ENCODE measurements around the gene TOMT. TPM values are rescaled to one million over a fixed set of nuclear protein-coding genes. Genes with fewer than 3 reads are reported as not detected.
"Not testable (repeated sequence)": the region's sequence is repeated elsewhere in the genome, so short reads cannot be mapped to it uniquely, and the experiment has no call there.

TOMT gene
- total and polyA plus RNA-seq, 2 donors (not counting 1 experiment from before 2014, with no cell fraction given), result not detected

DNA sequence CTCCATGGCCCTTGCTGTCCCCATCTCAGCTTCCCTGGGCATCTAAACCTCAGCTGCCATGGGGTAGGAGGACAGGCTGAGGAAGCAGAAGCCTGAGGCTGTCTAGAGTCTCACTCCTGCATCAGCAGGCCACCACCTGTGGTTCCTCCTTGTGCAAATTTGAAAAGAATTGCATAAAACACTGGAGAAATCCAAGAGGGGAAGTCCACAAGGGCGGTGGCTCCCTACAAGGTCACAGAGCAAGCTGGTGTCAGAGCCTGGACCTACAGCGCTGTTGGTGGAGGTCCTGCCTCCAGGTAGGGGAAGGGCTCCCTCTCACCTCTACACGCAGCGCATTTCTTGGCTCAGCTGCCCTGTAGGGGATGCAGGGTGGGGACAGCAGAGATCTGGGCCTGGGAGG, 29.7 kb downstream of the TOMT start, which contains the start of gene FOLR3:
FOLR3 (plus strand) TSS at position 253 of the 400 bp plus-strand sequence. CDS start 228 bp downstream, outside the sequence.
- POLR2A ChIA-PET; ATAC-seq (ENCODE audit: low read depth); H3K4me1 ChIP-seq (ENCODE audit: control insufficient read depth in 2 of 2, insufficient read depth in 2 of 2, low read length in 2 of 2); H3K9ac ChIP-seq (ENCODE audit: low read length); H3K27ac ChIP-seq (ENCODE audit: low read length in 2 of 2); CTCF ChIA-PET; H4K20me1 ChIP-seq (ENCODE audit: control insufficient read depth, insufficient read depth, low read length, poor library complexity, severe bottlenecking); DNase-seq; H3K4me1 Mint-ChIP-seq; H2AFZ ChIP-seq (ENCODE audit: insufficient read depth, low read depth, low read length, poor library complexity, severe bottlenecking); H3K9me3 Mint-ChIP-seq (ENCODE audit: insufficient read depth); H3K27me3 ChIP-seq (replicated peaks in 1 of 4; ENCODE audit: control extremely low read depth in 1 of 4, control insufficient read depth in 3 of 4, insufficient read depth in 4 of 4, low read length in 3 of 4); H3K36me3 ChIP-seq (replicated peaks in 1 of 2; ENCODE audit: control extremely low read depth in 1 of 2, control insufficient read depth in 1 of 2, extremely low read depth in 1 of 2, insufficient read depth in 2 of 2, low read length in 1 of 2); H3K4me2 ChIP-seq (replicated peaks; ENCODE audit: low read depth, low read length, poor library complexity, severe bottlenecking); H3K79me2 ChIP-seq (ENCODE audit: control insufficient read depth, insufficient read depth, low read length); H3K27ac Mint-ChIP-seq; H3K4me3 Mint-ChIP-seq; intact Hi-C loops (cut with micrococcal nuclease); H3K9me3 ChIP-seq (ENCODE audit: control extremely low read depth in 1 of 3, control insufficient read depth in 2 of 3, insufficient read depth in 1 of 3, low read length in 2 of 3): not testable (repeated sequence)
- peaks cover 15% of the 10 kb centered on the region for H3K27me3 Mint-ChIP-seq
- peak within 1 kb of the TSS in 1 of 5 experiments; percentile 11 for H3K4me3 ChIP-seq (ENCODE audit: control extremely low read depth in 1 of 5, extremely low read depth in 1 of 5, insufficient read depth in 1 of 5, low read depth in 2 of 5, low read length in 4 of 5)
- no CpG with 5 or more reads among the region's 4 CpGs for WGBS (ENCODE audit: insufficient coverage)

DNA sequence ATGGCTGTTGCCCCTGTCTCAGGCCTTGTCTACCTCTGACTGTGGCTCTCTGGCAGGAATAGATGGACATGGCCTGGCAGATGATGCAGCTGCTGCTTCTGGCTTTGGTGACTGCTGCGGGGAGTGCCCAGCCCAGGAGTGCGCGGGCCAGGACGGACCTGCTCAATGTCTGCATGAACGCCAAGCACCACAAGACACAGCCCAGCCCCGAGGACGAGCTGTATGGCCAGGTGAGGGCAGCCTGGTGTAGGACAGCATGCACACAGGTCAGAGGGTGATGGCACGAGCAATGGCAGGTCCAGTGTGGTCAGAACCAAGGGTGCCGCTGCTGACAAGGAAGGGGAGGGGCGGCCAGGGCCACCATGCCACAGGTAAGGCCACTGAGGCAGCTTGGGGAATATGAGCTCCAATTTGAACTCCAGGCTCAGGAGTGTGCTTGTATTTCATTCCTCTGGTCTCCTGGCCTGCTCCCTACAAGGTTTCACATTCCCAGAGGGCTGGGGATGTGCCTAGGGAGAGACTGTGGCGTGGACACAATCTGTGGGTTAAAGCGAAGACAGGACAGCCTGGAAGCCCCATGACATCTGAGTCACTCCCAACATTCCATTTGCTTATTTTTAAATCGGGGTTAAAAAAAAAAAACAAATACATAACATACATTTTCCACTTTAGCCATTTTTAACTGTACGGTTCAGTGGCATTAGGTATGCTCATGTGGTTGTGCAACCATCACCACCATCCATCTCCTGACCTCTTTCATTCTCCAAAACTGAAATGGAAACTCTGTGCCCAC, 30.4 kb downstream of the TOMT start:
- no peak overlapping the region for H3K4me2 ChIP-seq (replicated peaks; ENCODE audit: low read depth, low read length, poor library complexity, severe bottlenecking)
- CTCF ChIA-PET, result interaction anchor here (1.1 kb wide), 1 partner anchor 111 kb away, joined by 3 read pairs; no protein-coding TSS in a partner anchor
- intact Hi-C loops (cut with micrococcal nuclease), result no loop called here
- H3K4me1 ChIP-seq (ENCODE audit: control insufficient read depth in 2 of 2, insufficient read depth in 2 of 2, low read length in 2 of 2), result no peaks in the 10 kb centered on the region
- ATAC-seq (ENCODE audit: low read depth), result no peak
- no peak overlapping the region for H3K27ac Mint-ChIP-seq
- H3K27me3 Mint-ChIP-seq, result peaks cover 18% of the 10 kb centered on the region
- no peak overlapping the region for H2AFZ ChIP-seq (ENCODE audit: insufficient read depth, low read depth, low read length, poor library complexity, severe bottlenecking)
- no peak overlapping the region for H3K9ac ChIP-seq (ENCODE audit: low read length)
- POLR2A ChIA-PET, result no interaction called here
- H3K9me3 ChIP-seq (ENCODE audit: control extremely low read depth in 1 of 3, control insufficient read depth in 2 of 3, insufficient read depth in 1 of 3, low read length in 2 of 3), result no peaks in the 10 kb centered on the region
- H3K4me3 Mint-ChIP-seq, result no peak overlapping the region
- peak overlapping the region in 1 of 5 experiments; percentile 11 for H3K4me3 ChIP-seq (ENCODE audit: control extremely low read depth in 1 of 5, extremely low read depth in 1 of 5, insufficient read depth in 1 of 5, low read depth in 2 of 5, low read length in 4 of 5)
- WGBS (ENCODE audit: insufficient coverage), result 94% methylated on average over 10 of the region's 14 CpGs
- H3K36me3 ChIP-seq (replicated peaks in 1 of 2; ENCODE audit: control extremely low read depth in 1 of 2, control insufficient read depth in 1 of 2, extremely low read depth in 1 of 2, insufficient read depth in 2 of 2, low read length in 1 of 2), result no peaks in the 10 kb centered on the region
- no peaks in the 10 kb centered on the region for H3K9me3 Mint-ChIP-seq (ENCODE audit: insufficient read depth)
- H3K27ac ChIP-seq (ENCODE audit: low read length in 2 of 2), result no peak overlapping the region
- peaks cover 0 to 5% (median 4%) of the 10 kb centered on the region in 4 experiments for H3K27me3 ChIP-seq (replicated peaks in 1 of 4; ENCODE audit: control extremely low read depth in 1 of 4, control insufficient read depth in 3 of 4, insufficient read depth in 4 of 4, low read length in 3 of 4)
- H3K4me1 Mint-ChIP-seq, result no peaks in the 10 kb centered on the region
- no peaks in the 10 kb centered on the region for H3K79me2 ChIP-seq (ENCODE audit: control insufficient read depth, insufficient read depth, low read length)
- no peak for TF ChIP-seq EZH2 (IDR thresholded peaks at IDR 0.05; ENCODE audit: borderline replicate concordance, insufficient read depth, low read depth, low read length, poor library complexity, severe bottlenecking)
- TF ChIP-seq, protein P1, sequence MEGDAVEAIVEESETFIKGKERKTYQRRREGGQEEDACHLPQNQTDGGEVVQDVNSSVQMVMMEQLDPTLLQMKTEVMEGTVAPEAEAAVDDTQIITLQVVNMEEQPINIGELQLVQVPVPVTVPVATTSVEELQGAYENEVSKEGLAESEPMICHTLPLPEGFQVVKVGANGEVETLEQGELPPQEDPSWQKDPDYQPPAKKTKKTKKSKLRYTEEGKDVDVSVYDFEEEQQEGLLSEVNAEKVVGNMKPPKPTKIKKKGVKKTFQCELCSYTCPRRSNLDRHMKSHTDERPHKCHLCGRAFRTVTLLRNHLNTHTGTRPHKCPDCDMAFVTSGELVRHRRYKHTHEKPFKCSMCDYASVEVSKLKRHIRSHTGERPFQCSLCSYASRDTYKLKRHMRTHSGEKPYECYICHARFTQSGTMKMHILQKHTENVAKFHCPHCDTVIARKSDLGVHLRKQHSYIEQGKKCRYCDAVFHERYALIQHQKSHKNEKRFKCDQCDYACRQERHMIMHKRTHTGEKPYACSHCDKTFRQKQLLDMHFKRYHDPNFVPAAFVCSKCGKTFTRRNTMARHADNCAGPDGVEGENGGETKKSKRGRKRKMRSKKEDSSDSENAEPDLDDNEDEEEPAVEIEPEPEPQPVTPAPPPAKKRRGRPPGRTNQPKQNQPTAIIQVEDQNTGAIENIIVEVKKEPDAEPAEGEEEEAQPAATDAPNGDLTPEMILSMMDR (IDR thresholded peaks at IDR 0.05), result no peak
- DNase-seq, result no peak
- no peaks in the 10 kb centered on the region for H4K20me1 ChIP-seq (ENCODE audit: control insufficient read depth, insufficient read depth, low read length, poor library complexity, severe bottlenecking)
